ENCODE data around the gene GARS1. TPM values are rescaled to one million over a fixed set of nuclear protein-coding genes. Genes with fewer than 3 reads are reported as not detected.
A peak's percentile ranks its signal among the peaks of the same experiment; 100 is the strongest.
"Not testable (repeated sequence)": the region's sequence is repeated elsewhere in the genome, so short reads cannot be mapped to it uniquely, and the experiment has no call there.

The GARS1 gene, protein sequence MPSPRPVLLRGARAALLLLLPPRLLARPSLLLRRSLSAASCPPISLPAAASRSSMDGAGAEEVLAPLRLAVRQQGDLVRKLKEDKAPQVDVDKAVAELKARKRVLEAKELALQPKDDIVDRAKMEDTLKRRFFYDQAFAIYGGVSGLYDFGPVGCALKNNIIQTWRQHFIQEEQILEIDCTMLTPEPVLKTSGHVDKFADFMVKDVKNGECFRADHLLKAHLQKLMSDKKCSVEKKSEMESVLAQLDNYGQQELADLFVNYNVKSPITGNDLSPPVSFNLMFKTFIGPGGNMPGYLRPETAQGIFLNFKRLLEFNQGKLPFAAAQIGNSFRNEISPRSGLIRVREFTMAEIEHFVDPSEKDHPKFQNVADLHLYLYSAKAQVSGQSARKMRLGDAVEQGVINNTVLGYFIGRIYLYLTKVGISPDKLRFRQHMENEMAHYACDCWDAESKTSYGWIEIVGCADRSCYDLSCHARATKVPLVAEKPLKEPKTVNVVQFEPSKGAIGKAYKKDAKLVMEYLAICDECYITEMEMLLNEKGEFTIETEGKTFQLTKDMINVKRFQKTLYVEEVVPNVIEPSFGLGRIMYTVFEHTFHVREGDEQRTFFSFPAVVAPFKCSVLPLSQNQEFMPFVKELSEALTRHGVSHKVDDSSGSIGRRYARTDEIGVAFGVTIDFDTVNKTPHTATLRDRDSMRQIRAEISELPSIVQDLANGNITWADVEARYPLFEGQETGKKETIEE
- total RNA-seq = 176 TPM

DNA sequence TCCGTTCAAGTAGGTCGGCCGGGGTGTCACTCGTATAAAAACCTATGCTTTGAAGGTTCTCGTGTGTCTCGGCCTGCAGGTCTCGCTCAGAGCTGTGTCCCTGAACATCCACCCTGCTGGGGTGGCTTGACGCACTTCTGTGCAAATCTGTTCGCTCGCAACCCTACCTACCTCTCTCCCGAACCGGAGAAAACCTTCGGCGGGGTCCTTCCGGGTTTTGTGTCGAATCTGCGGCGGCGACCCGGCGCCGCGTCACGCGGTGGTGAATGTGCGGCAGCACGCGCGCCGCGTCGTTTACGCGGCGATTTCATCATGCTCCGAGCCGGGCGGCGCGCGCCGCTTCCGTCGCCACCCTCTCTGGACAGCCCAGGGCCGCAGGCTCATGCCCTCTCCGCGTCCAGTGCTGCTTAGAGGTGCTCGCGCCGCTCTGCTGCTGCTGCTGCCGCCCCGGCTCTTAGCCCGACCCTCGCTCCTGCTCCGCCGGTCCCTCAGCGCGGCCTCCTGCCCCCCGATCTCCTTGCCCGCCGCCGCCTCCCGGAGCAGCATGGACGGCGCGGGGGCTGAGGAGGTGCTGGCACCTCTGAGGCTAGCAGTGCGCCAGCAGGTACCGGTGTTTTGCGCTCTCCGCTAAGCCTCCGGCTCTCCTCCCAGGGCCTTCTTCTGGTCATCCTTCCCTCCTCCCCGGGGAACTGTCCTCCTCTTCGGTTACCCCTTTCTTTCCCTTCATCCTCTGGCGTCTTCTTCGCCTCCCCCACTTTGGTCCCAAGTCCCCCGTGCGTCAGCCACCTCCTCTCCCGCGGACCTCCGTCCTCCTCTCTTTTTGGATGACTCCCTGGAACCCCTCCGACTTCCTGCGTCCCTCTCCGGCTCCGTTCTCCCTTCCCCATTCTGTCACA is at the start of gene GARS1:
TSS of gene GARS1 (plus strand) at position 339 of the 896 bp plus-strand sequence. CDS start at position 383, 44 bp downstream.
- peak; percentile 95 for ATAC-seq

DNA sequence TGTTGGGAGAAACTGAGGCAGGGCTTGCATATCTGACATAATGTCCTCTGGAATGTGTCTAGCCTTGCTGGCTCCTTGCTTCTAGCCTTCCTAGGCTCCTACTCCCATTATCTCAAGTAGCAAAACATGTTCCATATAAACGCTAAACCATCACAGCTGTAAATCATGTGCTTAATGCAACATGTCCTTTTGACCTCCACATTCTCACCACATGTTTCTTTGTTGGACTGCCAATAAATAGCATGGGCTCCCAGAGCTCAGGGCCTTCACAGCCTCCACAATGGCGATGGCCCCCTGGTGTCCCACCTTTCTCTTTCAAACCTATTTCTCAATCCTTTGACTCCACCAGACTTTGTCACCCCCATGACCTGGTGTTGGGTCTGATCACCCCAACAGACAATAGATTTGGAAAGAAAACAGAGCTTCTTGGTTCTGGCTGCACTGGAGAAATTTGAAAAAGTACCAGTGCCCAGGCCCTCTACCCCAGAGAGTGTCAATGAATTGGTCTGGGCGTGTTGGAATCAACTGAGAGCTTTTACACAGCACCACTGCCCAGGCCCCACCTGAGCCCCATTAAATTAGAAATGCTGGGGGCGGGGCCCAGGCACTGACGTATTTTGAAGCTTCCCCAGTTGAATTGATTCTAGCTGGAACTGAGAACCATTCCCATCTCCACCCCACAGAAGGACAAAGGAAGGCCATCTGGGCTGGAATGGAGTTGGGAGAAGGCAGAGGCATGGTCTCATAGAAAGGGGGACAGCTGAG is 48.7 kb upstream of the GARS1 start:
- ATAC-seq = no peak

- no peak for ATAC-seq
Measured at GRCh38 chr7:30546596-30546995, 48.1 kb upstream of the GARS1 start.

- ATAC-seq = peak; percentile 75
Measured at GRCh38 chr7:30548845-30549244, 45.8 kb upstream of the GARS1 start.

DNA sequence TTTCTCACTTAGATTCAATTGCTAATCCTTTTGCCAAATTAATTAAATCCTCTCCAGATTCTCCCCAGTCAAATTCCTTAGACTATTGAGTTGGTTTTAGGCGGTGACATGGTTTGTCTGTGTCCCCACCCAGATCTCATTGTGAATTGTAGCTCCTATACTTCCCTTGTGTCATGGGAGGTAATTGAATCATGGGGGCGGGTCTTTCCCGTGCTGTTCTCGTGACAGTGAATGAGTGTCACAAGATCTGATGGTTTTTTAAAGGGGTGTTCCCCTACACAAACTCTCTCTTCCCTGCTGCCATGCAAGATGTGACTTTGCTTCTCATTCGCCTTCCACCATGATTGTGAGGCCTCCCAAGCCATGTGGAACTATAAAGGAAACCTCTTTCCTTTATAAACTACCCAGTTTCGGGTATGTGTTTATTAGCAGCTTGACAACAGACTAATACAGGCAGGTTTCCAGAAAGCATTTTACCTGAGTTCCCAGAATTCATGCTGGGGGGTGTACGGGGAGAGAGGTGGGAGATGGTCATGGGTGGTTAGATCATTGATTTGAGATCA is 44.7 kb upstream of the GARS1 start:
- peak; percentile 76 for ATAC-seq

GRCh38 chr7:30552330-30552729 is 42.3 kb upstream of the GARS1 start:
- ATAC-seq = no peak

- ATAC-seq = no peak
Measured at GRCh38 chr7:30553141-30553540, 41.5 kb upstream of the GARS1 start.

- ATAC-seq = no peak
Measured at GRCh38 chr7:30553546-30553945, 41.1 kb upstream of the GARS1 start.

GRCh38 chr7:30555525-30555924 is 39.2 kb upstream of the GARS1 start:
- ATAC-seq = no peak

DNA sequence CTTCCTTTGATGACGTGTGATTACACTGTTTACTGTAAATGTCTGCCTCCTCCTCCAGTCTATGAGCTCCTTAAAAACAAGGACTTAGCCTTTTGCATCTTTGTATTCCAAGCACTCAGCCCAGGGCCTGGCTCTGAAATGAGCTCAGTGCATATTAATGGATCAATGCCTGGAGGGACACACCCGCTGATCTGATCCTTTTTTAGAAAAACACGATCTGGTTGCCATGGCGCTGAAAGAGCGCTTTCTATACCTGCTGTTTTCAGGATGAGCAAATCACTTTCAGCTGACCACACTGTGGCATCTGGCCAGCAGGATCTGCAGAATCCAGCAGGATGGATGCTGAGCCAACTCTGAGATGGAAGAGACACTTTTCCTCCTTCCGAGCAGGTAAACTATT is 37.8 kb upstream of the GARS1 start:
- peak; percentile 12 for ATAC-seq

- no peak for ATAC-seq
Measured at GRCh38 chr7:30557245-30557644, 37.4 kb upstream of the GARS1 start.

DNA sequence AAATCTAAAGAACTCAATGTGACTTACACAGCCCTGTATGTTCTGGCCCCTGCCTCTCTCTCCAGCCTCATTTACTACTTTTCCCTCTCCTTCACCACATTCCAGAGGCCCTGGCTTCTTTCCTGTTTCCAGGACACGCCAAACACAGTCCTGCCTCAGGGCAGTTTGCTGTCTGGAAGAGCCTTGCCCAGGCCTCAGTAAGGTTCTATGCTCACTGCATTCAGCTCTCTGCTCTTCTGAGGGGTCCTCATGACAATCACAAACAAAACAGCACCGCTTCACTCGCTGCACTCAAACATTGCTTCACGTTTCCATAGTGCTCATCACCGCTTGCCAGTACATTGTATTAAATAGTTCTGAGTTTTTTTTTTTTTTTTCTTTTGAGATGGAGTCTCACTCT is 35.1 kb upstream of the GARS1 start:
- no peak for ATAC-seq

- ATAC-seq = no peak
Measured at GRCh38 chr7:30561389-30561788, 33.3 kb upstream of the GARS1 start.

GRCh38 chr7:30562498-30562897 is 32.2 kb upstream of the GARS1 start:
- ATAC-seq = no peak

GRCh38 chr7:30562909-30563308 is 31.8 kb upstream of the GARS1 start:
- no peak for ATAC-seq

GRCh38 chr7:30563326-30563942 is 31.2 kb upstream of the GARS1 start:
- peak; percentile 64 for ATAC-seq

GRCh38 chr7:30564243-30564892 is 30.3 kb upstream of the GARS1 start:
- ATAC-seq = peak; percentile 97

- no peak for ATAC-seq
Measured at GRCh38 chr7:30566596-30566995, 28.1 kb upstream of the GARS1 start.

DNA sequence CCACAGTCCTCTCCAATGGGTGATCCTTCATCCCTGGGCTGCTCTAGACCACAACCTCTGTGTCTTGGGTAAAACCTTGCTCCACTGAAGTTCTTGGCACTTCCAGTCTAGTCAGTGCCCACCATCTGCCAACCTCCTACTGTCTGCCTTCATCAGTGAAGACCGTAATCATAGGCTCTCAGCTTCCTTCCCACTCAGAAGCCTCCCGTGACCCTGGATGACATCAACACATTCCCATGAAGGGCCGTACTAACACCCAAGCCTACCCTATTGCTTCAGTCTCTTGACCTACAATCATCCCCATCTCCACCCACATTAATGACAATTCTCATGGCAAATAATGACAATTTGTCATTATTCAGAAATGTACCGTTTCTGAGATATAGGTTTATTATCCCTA is 27.6 kb upstream of the GARS1 start:
- no peak for ATAC-seq

DNA sequence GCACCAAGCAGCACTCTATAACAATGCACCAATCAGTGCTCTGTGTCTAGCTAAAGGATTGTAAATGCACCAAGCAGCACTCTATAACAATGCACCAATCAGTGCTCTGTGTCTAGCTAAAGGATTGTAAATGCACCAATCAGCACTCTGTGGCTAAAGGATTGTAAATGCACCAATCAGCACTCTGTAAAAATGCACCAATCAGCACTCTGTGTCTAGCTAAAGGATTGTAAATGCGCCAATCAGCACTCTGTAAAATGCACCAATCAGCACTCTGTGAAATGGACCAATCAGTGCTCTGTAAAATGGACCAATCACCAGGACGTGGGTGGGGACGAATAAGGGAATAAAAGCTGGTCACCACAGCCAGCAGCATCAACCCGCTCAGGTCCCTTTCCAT is 24.4 kb upstream of the GARS1 start:
- ATAC-seq = not testable (repeated sequence)
